ENCODE data around the gene IRX6. TPM values are rescaled to one million over a fixed set of nuclear protein-coding genes. Genes with fewer than 3 reads are reported as not detected.

IRX6 gene
- total RNA-seq (2022; extraction: Qiagen RNA extraction) = not detected in 5 replicates

GRCh38 chr16:55323637-55324271, at the start of gene IRX6:
IRX6 (plus strand) TSS chr16:55324203; CDS start chr16:55325092, 889 bp downstream.

Other genes starting within 250 kb of the IRX6 start
- gene MMP2, start 155.0 kb downstream of the IRX6 start, total RNA-seq (2022; extraction: Qiagen RNA extraction) = 8.1 to 11.7 TPM (median 10.7 TPM) in 5 replicates
- gene LPCAT2, start 184.9 kb downstream of the IRX6 start, total RNA-seq (2022; extraction: Qiagen RNA extraction) = 4.6 to 5.6 TPM (median 4.7 TPM) in 5 replicates
- gene CAPNS2, start 242.5 kb downstream of the IRX6 start, total RNA-seq (2022; extraction: Qiagen RNA extraction) = 0.08 TPM in 1 of 5 replicates, not detected in the others

Data from A549 treated with AZD2906 at 1 μM for 4 hours (cell line).